Tibial artery (tissue), 4 donors: ENCODE data around the gene GLT8D2.

ENCODE experiments used
- DNase-seq, 2 donors: peaks; one replicate each; pipeline ENCODE4 v3.0.0-alpha.2; 2019
- H3K27ac ChIP-seq, 2 donors: fragments of 200-600 bp; sonication (generic) in 1 of 2; 1 replicate in 1 of 2; 2 replicates in 1 of 2; pipeline ENCODE4 v1.5.1; 2018 to 2019; ENCODE audit warnings: mild to moderate bottlenecking in 1 of 2
- H3K27me3 ChIP-seq, 2 donors: fragments of 200-600 bp; sonication (generic) in 1 of 2; one replicate each; pipeline versions ENCODE4 v1.5.1 to v1.6.0; 2016 to 2019
- H3K36me3 ChIP-seq, 3 donors: fragments of 200-600 bp; sonication (generic) in 2 of 3; one replicate each; pipeline ENCODE4 v1.5.1; 2016 to 2019; ENCODE audit warnings: mild to moderate bottlenecking in 2 of 3
- H3K4me1 ChIP-seq, 4 donors: fragments of 200-600 bp; sonication (generic) in 2 of 4; 1 replicate in 3 of 4; 2 replicates in 1 of 4; pipeline ENCODE4 v1.5.1; 2016 to 2019
- H3K4me3 ChIP-seq, 2 donors: fragments of 200-600 bp; sonication (generic) in 1 of 2; 1 replicate in 1 of 2; 2 replicates in 1 of 2; pipeline ENCODE4 v1.5.1; 2018 to 2019; ENCODE audit warnings: mild to moderate bottlenecking in 2 of 2
- H3K9me3 ChIP-seq, 3 donors: fragments of 200-600 bp; sonication (generic) in 1 of 3; one replicate each; pipeline ENCODE4 v1.5.1; 2016 to 2019
- CTCF ChIP-seq, 2 experiments: fragments of 200-600 bp in 1 of 2; fragments of 450-650 bp in 1 of 2; IDR thresholded peaks; one replicate each; pipeline ENCODE4 v1.5.1; 2017 to 2019; ENCODE audit warnings: antibody characterized with exemption in 2 of 2, mild to moderate bottlenecking in 1 of 2, moderate library complexity in 1 of 2
- intact Hi-C: fragments of 100-400 bp; cut with DNase I; formaldehyde crosslinking; loops from one replicate; pipeline ENCODE4 v1.15.0; 2023; ENCODE audit warnings: low total_unique reads

The GLT8D2 gene

GRCh38 chr12:103966736-103967135 is 83.3 kb downstream of the GLT8D2 start:
- peaks cover 0 to 9% (median 0%) of the 10 kb centered on the region in 3 donors for H3K36me3 ChIP-seq
- peak overlapping the region; percentile 94 to 96 for H3K4me3 ChIP-seq
- no peaks in the 10 kb centered on the region for H3K9me3 ChIP-seq
- DNase-seq: no peak
- H3K27ac ChIP-seq: peak overlapping the region; percentile 97 to 98
- peaks cover 0 to 63% (median 40%) of the 10 kb centered on the region in 4 donors for H3K4me1 ChIP-seq
- H3K27me3 ChIP-seq: no peaks in the 10 kb centered on the region
- TF ChIP-seq CTCF (IDR thresholded peaks at IDR 0.05): no peak
- intact Hi-C loops: loop anchor here (5.0 to 10.0 kb wide), 3 partner anchors 89 to 138 kb away; partner anchors contain the start of gene HCFC2

- intact Hi-C loops: loop anchor here (5.0 to 10.0 kb wide), 3 partner anchors 89 to 139 kb away; partner anchors contain the start of gene HCFC2
- Histone ChIP-seq H3K4me3 (peak within 1 kb of the TSS; percentile 94 to 96), H3K4me1 (peaks cover 0 to 56% (median 40%) of the 10 kb centered on the region in 4 donors), H3K27me3 (no peaks in the 10 kb centered on the region), H3K36me3 (peaks cover 0 to 9% (median 0%) of the 10 kb centered on the region in 3 donors), H3K27ac (peak within 1 kb of the TSS; percentile 97 to 98), H3K9me3 (no peaks in the 10 kb centered on the region)
- peak; percentile 99 for DNase-seq
- TF ChIP-seq CTCF (IDR thresholded peaks at IDR 0.05): peak in 1 of 2 experiments; percentile 9
Observed at GRCh38 chr12:103965590-103966504, 84.1 kb downstream of the GLT8D2 start, which contains the start of gene TDG. Gene TDG (plus strand): TSS chr12:103965872. CDS start chr12:103966038, 166 bp downstream.

GRCh38 chr12:103965255-103965589 is 84.8 kb downstream of the GLT8D2 start:
- no peak for DNase-seq
- no peak for TF ChIP-seq CTCF (IDR thresholded peaks at IDR 0.05)
- Histone ChIP-seq H3K27ac (peak overlapping the region; percentile 97 to 98), H3K9me3 (no peaks in the 10 kb centered on the region), H3K4me3 (peak overlapping the region; percentile 94 to 96), H3K36me3 (peaks cover 0 to 9% (median 0%) of the 10 kb centered on the region in 3 donors), H3K27me3 (no peaks in the 10 kb centered on the region), H3K4me1 (peaks cover 0 to 53% (median 38%) of the 10 kb centered on the region in 4 donors)
- intact Hi-C loops: loop anchor here (5.0 to 10.0 kb wide), 3 partner anchors 88 to 140 kb away; partner anchors contain the start of gene HCFC2

- intact Hi-C loops: loop anchor here (5.0 to 10.0 kb wide), 3 partner anchors 88 to 140 kb away; partner anchors contain the start of gene HCFC2
- peaks cover 0 to 9% (median 0%) of the 10 kb centered on the region in 3 donors for H3K36me3 ChIP-seq
- TF ChIP-seq CTCF (IDR thresholded peaks at IDR 0.05): no peak
- H3K27ac ChIP-seq: peak overlapping the region; percentile 97 to 98
- DNase-seq: no peak
- peak overlapping the region; percentile 94 to 96 for H3K4me3 ChIP-seq
- H3K27me3 ChIP-seq: no peaks in the 10 kb centered on the region
- H3K9me3 ChIP-seq: no peaks in the 10 kb centered on the region
- H3K4me1 ChIP-seq: peaks cover 0 to 49% (median 35%) of the 10 kb centered on the region in 4 donors
Observed at GRCh38 chr12:103964805-103965204, 85.2 kb downstream of the GLT8D2 start.

GRCh38 chr12:103962493-103962892 is 87.5 kb downstream of the GLT8D2 start:
- intact Hi-C loops: loop anchor here (10.0 kb wide), 2 partner anchors 102 to 142 kb away; partner anchors contain the start of gene HCFC2
- TF ChIP-seq CTCF (IDR thresholded peaks at IDR 0.05): no peak

More at GRCh38 chr12:103962493-103962892, 87.5 kb downstream of the GLT8D2 start:
- Histone ChIP-seq H3K36me3 (no peaks in the 10 kb centered on the region), H3K27me3 (no peaks in the 10 kb centered on the region), H3K4me1 (peaks cover 0 to 31% (median 19%) of the 10 kb centered on the region in 4 donors), H3K27ac (no peak overlapping the region), H3K9me3 (no peaks in the 10 kb centered on the region), H3K4me3 (no peak overlapping the region)
- no peak for DNase-seq
